Keratinocyte (primary cell): ENCODE data around the gene CCT7. TPM values are rescaled to one million over a fixed set of nuclear protein-coding genes. Genes with fewer than 3 reads are reported as not detected.

Experiments
- DNase-seq: peaks from one replicate; pipeline ENCODE4 v3.0.0-alpha.2; 2011; ENCODE audit warnings: low read depth, missing footprints, low spot score
- FAIRE-seq: peaks from 2 replicates; lab custom pipeline; 2011; peaks lifted over from hg19 to GRCh38; lab: Jason Lieb, UNC
- H2AFZ ChIP-seq: 2 replicates; pipeline ENCODE4 v1.6.0; 2012; ENCODE audit warnings: low read length, control low read depth, inconsistent platforms; ENCODE audit not compliant: control insufficient read depth
- H3K27ac ChIP-seq: 2 replicates; pipeline ENCODE4 v1.5.1; 2011; ENCODE audit warnings: low read length; ENCODE audit not compliant: control insufficient read depth, insufficient read depth
- H3K27me3 ChIP-seq: 3 replicates; pipeline ENCODE4 v1.6.0; 2011; ENCODE audit warnings: low read length; ENCODE audit not compliant: control insufficient read depth, insufficient read depth; ENCODE audit errors: extremely low read depth
- H3K36me3 ChIP-seq, 2 experiments: 2 replicates in 1 of 2; 3 replicates in 1 of 2; pipeline ENCODE4 v1.5.1; 2011; ENCODE audit warnings: low read length in 2 of 2, mild to moderate bottlenecking in 1 of 2; ENCODE audit not compliant: control insufficient read depth in 2 of 2, insufficient read depth in 2 of 2; ENCODE audit errors: extremely low read depth in 1 of 2
- H3K4me1 ChIP-seq: 3 replicates; pipeline ENCODE4 v1.5.1; 2011; ENCODE audit warnings: low read length; ENCODE audit not compliant: control insufficient read depth, insufficient read depth; ENCODE audit errors: extremely low read depth
- H3K4me2 ChIP-seq: 3 replicates; pipeline ENCODE4 v1.6.0; 2011; ENCODE audit warnings: low read depth, low read length; ENCODE audit not compliant: control insufficient read depth, insufficient read depth; ENCODE audit errors: extremely low read depth
- H3K4me3 ChIP-seq, 3 experiments: fragments of 200-600 bp in 1 of 3; sonication (generic) in 1 of 3; 2 replicates in 2 of 3; 3 replicates in 1 of 3; pipeline ENCODE4 v1.5.1; 2011 to 2016; ENCODE audit warnings: low read length in 3 of 3, mild to moderate bottlenecking in 3 of 3, control low read depth in 2 of 3, inconsistent platforms in 1 of 3, low read depth in 1 of 3, mixed read lengths in 1 of 3, mixed run types in 1 of 3, moderate library complexity in 1 of 3; ENCODE audit not compliant: control insufficient read depth in 2 of 3, insufficient read depth in 2 of 3; ENCODE audit errors: extremely low read depth in 1 of 3
- H3K79me2 ChIP-seq: 2 replicates; pipeline ENCODE4 v1.6.0; 2012; ENCODE audit warnings: low read length; ENCODE audit not compliant: control insufficient read depth, insufficient read depth
- H3K9ac ChIP-seq: 3 replicates; pipeline ENCODE4 v1.6.0; 2011; ENCODE audit warnings: low read length; ENCODE audit not compliant: control insufficient read depth, insufficient read depth; ENCODE audit errors: extremely low read depth
- H3K9me1 ChIP-seq: 3 replicates; pipeline ENCODE4 v1.6.0; 2011; ENCODE audit warnings: low read length; ENCODE audit not compliant: control insufficient read depth, insufficient read depth; ENCODE audit errors: extremely low read depth
- H3K9me3 ChIP-seq: 2 replicates; pipeline ENCODE4 v1.5.1; 2012; ENCODE audit warnings: low read depth, low read length; ENCODE audit not compliant: control insufficient read depth
- H4K20me1 ChIP-seq: 3 replicates; pipeline ENCODE4 v1.6.0; 2011; ENCODE audit warnings: low read length; ENCODE audit not compliant: control insufficient read depth, insufficient read depth; ENCODE audit errors: extremely low read depth
- CTCF ChIP-seq, 3 experiments: IDR thresholded peaks in 1 of 3; conservative IDR thresholded peaks in 1 of 3; optimal IDR thresholded peaks in 1 of 3; 2 replicates in 2 of 3; 3 replicates in 1 of 3; pipeline versions ENCODE3 to v1.5.1; 2011; ENCODE audit warnings: low read length in 3 of 3, mild to moderate bottlenecking in 3 of 3, moderate library complexity in 2 of 3, control low read depth in 1 of 3, inconsistent platforms in 1 of 3; ENCODE audit not compliant: insufficient read depth in 2 of 3; ENCODE audit errors: extremely low read depth in 1 of 3
- EZH2 ChIP-seq: IDR thresholded peaks from one replicate; pipeline ENCODE4 v1.6.1; 2012; ENCODE audit warnings: inconsistent platforms, mild to moderate bottlenecking, low read length, moderate library complexity
- dilution Hi-C: fragments of 300-500 bp; cut with MboI; formaldehyde crosslinking; loops from one replicate; pipeline ENCODE4 v1.7.0; 2020; ENCODE audit warnings: low sequenced_read_pairs; ENCODE audit not compliant: extremely low pct_ligation_motif_present
- polyA plus RNA-seq, 5 experiments: library from polyadenylated mRNA; depleted of rRNA in 3 of 5; stranded (reverse) in 3 of 5; stranded (forward) in 1 of 5; unstranded in 1 of 5; fragments of >200 nt; gene quantifications; 1 replicate in 1 of 5; 2 replicates in 3 of 5; 3 replicates in 1 of 5; pipeline versions ENCODE4 v1.2.1 to v1.2.3, GENCODE V29; 2011 to 2012; ENCODE audit warnings: missing spikeins in 2 of 5, low read depth in 1 of 5, low replicate concordance in 1 of 5

The CCT7 gene
- polyA plus RNA-seq, 1 donor (not counting 4 experiments of a cell fraction or from before 2014, with no cell fraction given): 357 TPM

- peaks cover 22 to 23% of the 10 kb centered on the region in 2 experiments for H3K36me3 ChIP-seq
- H3K9me1 ChIP-seq: no peaks in the 10 kb centered on the region
- no peak overlapping the region for H3K9ac ChIP-seq
- no peaks in the 10 kb centered on the region for H3K27me3 ChIP-seq
- DNase-seq: no peak
- dilution Hi-C loops: no loop called here
- H3K27ac ChIP-seq: no peak overlapping the region
- H4K20me1 ChIP-seq: no peaks in the 10 kb centered on the region
- no peaks in the 10 kb centered on the region for H3K79me2 ChIP-seq
- TF ChIP-seq EZH2 (no peak), CTCF (optimal IDR thresholded peaks at IDR 0.05 in 1 of 3, IDR thresholded peaks at IDR 0.05 in 1 of 3, conservative IDR thresholded peaks at IDR 0.05 in 1 of 3; ENCODE audit: extremely low read depth in 1 of 3, insufficient read depth in 2 of 3, low read length in 3 of 3) (no peak)
- no peak for FAIRE-seq
- no peaks in the 10 kb centered on the region for H3K4me1 ChIP-seq
- H2AFZ ChIP-seq: no peak overlapping the region
- H3K9me3 ChIP-seq: no peaks in the 10 kb centered on the region
- no peak overlapping the region for H3K4me3 ChIP-seq
- no peak overlapping the region for H3K4me2 ChIP-seq
These were observed 8.4 kb upstream of the CCT7 start for GRCh38 chr2:73225513-73226360.

GRCh38 chr2:73227086-73227485 lies 7.0 kb upstream of the CCT7 start:
- dilution Hi-C loops: no loop called here
- Histone ChIP-seq H3K79me2 (no peaks in the 10 kb centered on the region), H2AFZ (no peak overlapping the region), H3K4me3 (no peak overlapping the region), H3K27ac (no peak overlapping the region), H3K4me1 (no peaks in the 10 kb centered on the region), H3K9me1 (no peaks in the 10 kb centered on the region), H3K4me2 (no peak overlapping the region), H3K27me3 (no peaks in the 10 kb centered on the region), H3K9ac (no peak overlapping the region), H3K9me3 (no peaks in the 10 kb centered on the region), H3K36me3 (peaks cover 16% of the 10 kb centered on the region in 2 experiments), H4K20me1 (no peaks in the 10 kb centered on the region)
- no peak for FAIRE-seq
- no peak for TF ChIP-seq EZH2
- TF ChIP-seq CTCF (optimal IDR thresholded peaks at IDR 0.05 in 1 of 3, IDR thresholded peaks at IDR 0.05 in 1 of 3, conservative IDR thresholded peaks at IDR 0.05 in 1 of 3; ENCODE audit: extremely low read depth in 1 of 3, insufficient read depth in 2 of 3, low read length in 3 of 3): no peak
- no peak for DNase-seq
